ENCODE results near the gene ARFGAP1.
"Not testable (repeated sequence)": the region's sequence is repeated elsewhere in the genome, so short reads cannot be mapped to it uniquely, and the experiment has no call there.

The ARFGAP1 gene

DNA sequence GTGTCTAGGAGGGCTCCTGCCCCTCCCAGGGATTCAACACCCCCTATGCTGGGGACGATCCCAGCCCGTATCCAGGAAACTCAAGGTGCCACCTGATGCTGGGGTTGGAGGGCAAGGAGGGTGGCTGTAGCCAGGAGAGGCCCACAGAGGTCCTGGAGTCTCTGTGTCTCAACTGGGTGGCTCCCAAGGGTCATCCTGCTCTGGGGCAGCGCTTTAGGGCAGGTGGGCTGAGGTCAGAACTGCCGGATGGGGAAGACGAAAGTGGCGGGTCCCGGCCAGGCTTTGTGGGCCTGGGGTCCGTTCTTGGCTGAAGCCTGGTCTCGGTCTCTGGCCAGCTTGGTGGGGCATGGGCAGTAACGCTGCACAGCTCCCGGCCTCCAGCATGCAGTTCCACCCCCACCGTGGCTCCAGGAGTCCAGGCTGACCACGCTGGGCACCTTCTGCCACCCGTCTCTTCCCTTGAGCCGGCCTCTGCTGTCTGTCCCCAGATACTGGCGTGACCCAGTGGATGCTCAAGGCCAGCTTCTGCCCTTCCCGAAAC is 17.6 kb downstream of the ARFGAP1 start:
- FAIRE-seq: no peak
- DNase-seq (ENCODE audit: low spot score): no peak

- DNase-seq (ENCODE audit: low spot score) (peak; percentile 92), FAIRE-seq (peak; percentile 97)
These were observed 18.3 kb downstream of the ARFGAP1 start for GRCh38 chr20:63290677-63291472.

DNA sequence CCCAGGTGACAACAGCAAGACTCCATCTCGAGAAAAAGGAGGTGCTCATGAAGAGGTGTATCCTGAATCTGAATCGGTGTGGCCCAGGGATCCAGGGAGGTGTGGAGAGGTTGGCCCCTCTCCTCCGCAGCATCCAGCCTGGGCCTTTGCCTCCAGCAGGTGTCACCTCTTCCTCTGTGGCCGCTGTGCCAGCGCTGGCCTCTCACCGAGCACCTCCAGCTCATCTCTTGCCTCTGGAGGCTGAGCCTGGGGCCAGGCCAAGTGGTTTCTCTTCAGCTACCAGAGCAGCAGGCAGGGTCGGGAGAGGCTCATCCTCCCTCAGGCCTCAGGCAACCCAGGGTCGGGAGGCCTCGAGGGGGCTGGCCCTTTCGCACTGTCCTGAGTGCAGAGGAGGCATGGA is 19.2 kb downstream of the ARFGAP1 start:
- FAIRE-seq (no peak), DNase-seq (ENCODE audit: low spot score) (no peak)

DNA sequence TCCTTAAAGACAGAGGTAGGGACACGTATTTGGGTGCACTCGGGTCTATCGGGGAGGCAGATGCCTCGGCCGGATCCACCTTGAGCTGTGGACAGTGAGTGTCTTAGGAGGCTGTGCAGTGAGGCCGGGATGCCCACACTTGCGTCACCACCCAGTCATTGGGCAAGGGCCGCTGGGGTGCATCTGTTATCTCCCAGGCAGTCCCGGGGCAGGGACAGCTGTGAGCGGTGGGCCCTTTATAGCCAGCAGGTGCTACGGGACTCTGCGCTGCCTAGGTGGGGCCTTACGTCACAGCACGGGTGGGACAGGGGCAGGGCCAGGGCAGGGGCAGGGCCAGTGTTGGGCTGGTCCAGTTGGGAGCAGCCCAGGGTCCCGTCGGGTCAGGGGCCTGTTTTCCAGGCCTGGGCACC is 19.7 kb downstream of the ARFGAP1 start:
- DNase-seq (ENCODE audit: low spot score) (no peak), FAIRE-seq (peak; percentile 55)

GRCh38 chr20:63292904-63293303 is 20.3 kb downstream of the ARFGAP1 start, which contains the start of gene COL20A1:
COL20A1 (plus strand) TSS chr20:63293186; CDS start chr20:63295108, 1,922 bp downstream.
- no peak for DNase-seq (ENCODE audit: low spot score)
- no peak for FAIRE-seq

GRCh38 chr20:63293456-63293855 is 20.8 kb downstream of the ARFGAP1 start:
- FAIRE-seq (no peak), DNase-seq (ENCODE audit: low spot score) (no peak)

GRCh38 chr20:63293871-63294535 is 21.4 kb downstream of the ARFGAP1 start:
- DNase-seq (ENCODE audit: low spot score) (no peak), FAIRE-seq (peak; percentile 79)

DNA sequence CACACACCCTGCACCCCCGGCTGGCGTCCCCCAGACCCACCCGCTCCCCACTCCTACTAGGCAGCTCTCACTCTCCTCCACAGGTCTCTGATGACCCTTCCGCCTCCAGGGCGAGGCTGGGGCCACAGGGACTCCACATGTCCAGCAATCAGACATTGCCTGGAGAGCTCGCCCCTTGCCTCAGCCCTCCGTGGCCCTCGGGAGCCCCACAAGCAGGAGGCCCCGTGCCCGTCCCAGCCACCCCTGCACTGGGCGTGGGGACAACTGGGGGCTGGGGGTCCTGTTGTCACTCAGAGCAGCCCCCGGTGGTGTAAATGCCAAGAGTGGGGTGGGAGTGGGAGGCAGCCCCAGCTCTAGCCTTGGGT is 21.9 kb downstream of the ARFGAP1 start:
- peak; percentile 50 for FAIRE-seq
- DNase-seq (ENCODE audit: low spot score): no peak

- no peak for DNase-seq (ENCODE audit: low spot score)
- FAIRE-seq: no peak
These were observed 22.4 kb downstream of the ARFGAP1 start for GRCh38 chr20:63295018-63295417.

DNA sequence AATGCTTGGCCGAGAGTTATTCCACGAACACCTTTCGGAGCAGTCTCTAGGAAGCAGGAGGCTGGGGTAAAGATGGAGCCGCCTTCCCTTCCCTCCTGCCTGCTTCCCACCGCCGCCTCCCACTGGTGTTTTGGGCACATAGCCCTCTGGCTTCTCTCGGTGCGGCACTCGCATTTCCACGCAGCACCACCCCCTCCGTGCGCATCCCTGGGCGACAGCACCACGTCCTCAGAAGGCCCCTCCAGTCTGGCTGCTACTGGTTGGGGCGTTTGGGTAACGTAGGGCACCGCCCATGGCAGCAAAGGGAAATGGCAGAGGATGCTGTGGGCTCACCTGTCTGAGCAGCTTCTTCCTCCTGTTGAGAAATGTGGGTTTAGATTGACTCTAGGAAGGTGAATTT is 22.8 kb downstream of the ARFGAP1 start:
- FAIRE-seq (peak; percentile 97), DNase-seq (ENCODE audit: low spot score) (no peak)

- no peak for DNase-seq (ENCODE audit: low spot score)
- FAIRE-seq: no peak
These were observed 23.2 kb downstream of the ARFGAP1 start for GRCh38 chr20:63295846-63296245.

DNA sequence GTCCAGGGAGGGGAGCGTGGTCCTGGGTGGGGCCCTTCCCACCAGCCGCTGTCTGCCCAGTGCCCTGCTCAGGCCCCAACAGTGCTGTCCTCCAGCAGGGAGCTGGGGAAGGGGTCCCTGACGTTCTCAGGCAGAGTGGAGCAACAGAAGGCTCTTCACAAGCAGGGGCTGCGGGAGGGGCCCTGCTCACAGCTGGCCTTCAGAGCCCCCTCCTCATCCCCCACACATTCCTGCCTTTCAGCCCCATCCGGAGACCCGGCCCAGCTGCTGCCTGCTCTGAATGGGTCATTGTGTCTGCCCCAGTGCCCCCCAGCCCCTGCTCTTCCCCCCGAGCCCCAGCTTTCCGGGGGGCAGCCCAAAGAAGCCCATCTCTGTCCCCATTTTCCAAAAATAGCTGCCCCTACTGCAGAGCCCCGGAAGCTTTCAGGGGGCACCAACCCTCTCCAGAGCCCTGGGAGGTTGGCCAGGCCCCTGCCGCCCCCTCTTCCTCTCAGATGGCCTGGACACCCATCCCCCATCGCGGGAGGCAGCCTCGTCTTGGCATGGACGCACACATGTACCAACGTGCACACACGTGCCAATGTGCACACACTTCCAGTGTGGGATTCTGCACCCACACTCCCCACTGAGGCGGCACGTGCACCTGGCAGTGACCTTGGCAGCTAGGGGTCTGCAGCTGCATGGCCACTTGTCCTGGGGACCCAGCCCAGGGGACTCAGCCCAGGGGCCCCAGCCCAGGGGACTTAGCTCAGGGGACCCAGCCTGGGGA is 24.1 kb downstream of the ARFGAP1 start:
- FAIRE-seq (peak; percentile 98), DNase-seq (ENCODE audit: low spot score) (no peak)

DNA sequence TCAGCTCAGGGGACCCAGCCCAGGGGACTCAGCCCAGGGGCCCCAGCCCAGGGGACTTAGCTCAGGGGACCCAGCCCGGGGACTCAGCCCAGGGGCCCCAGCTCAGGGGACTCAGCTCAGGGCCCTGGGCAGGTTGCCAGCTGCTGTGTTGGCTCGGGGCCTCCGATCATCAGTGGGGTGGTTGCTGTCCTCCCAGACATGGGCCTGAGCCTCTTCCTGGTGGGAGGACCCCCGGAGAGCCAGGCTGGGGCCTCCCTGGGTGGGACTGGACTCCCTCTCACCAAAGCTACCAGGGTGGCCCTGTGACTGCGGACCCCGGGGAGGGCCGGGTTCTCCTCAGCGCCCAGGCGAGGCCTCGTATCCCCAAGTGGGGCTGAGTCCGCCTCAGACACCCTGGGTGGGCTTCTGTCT is 24.8 kb downstream of the ARFGAP1 start:
- DNase-seq (ENCODE audit: low spot score) (no peak), FAIRE-seq (no peak)

- no peak for DNase-seq (ENCODE audit: low spot score)
- peak; percentile 75 for FAIRE-seq
These were observed 25.4 kb downstream of the ARFGAP1 start for GRCh38 chr20:63297796-63298572.

GRCh38 chr20:63298731-63299312 is 26.2 kb downstream of the ARFGAP1 start:
- no peak for FAIRE-seq
- DNase-seq (ENCODE audit: low spot score): no peak

DNA sequence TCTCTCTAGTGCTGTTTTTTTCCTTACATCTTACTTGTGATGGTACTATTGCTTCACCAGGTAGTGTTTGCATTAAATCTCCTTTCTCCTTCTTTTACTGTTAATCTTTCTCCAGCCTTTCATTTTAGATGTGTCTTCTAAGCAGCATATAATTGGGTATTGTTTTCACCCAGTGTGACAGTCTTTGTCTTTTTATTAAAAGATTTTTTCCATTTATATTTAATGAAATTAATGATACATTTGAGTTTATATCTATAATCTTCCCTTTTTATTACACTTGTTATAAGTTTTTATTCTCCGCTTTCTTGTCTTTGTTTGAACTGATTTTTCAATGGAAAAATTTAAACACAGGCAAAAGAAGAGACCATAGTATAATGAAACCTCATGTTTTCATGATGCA is 29.1 kb downstream of the ARFGAP1 start:
- DNase-seq (ENCODE audit: low spot score) (no peak), FAIRE-seq (no peak)

DNA sequence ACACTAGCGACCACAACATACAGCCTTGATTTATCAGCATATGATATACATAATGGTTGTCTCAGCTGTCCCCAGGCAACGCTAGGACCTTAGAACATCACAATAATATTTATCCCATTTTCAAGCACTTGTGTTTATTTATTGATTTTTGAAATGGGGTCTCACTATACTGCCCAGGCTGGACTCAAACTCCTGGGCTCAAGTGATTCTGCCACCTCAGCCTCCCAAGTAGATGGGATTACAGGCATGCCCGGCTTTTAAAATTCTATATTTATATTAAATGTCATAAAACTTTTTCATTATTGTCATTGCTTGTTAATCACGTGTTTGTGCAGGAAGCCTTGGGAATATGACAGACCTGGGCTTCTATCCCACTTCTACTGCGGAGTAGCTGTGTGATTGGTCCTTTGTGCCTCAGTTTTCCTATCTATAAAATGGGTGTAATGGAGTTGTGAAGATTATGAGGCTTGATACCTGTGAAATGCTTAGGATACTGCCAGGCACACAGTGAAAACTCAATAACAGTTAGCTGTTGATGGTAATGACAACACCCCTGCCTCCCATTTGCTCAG is 30.6 kb downstream of the ARFGAP1 start:
- FAIRE-seq: no peak
- no peak for DNase-seq (ENCODE audit: low spot score)

GRCh38 chr20:63305393-63305792 is 32.8 kb downstream of the ARFGAP1 start:
- no peak for DNase-seq (ENCODE audit: low spot score)
- peak; percentile 67 for FAIRE-seq

GRCh38 chr20:63305933-63306672 is 33.5 kb downstream of the ARFGAP1 start:
- not testable (repeated sequence) for DNase-seq (ENCODE audit: low spot score); FAIRE-seq

All from urothelium cell line (cell line).